GM18909 (cell line): ENCODE results near the gene ATP9A.
"Not testable (repeated sequence)": the region's sequence is repeated elsewhere in the genome, so short reads cannot be mapped to it uniquely, and the experiment has no call there.

Experiments
- ATAC-seq: cut with Tn5 transposase; IDR thresholded peaks from one replicate; pipeline ENCODE4 v1.9.1; 2021; ENCODE audit warnings: mild to moderate bottlenecking; ENCODE audit not compliant: unreplicated experiment, poor library complexity

The ATP9A gene

GRCh38 chr20:51700809-51701285, 67.3 kb downstream of the ATP9A start:
- no peak for ATAC-seq

DNA sequence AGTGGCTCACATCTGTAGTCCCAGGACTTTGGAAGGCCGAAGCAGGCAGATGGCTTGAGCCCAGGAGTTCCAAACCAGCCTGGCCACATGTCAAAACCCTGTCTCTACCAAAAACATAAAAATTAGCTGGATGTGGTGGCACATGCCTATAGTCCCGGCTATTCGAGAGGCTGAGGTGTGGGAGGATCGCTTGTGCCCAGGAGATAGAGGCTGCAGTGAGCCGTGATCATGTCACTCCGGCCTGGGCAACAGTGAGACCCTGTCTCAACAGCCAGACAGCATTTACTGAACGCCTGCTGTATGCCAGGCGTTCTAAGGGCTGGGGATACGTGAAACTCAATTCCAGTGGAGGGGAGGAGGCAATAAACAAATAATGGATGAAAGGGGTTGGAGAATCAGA, 69.9 kb downstream of the ATP9A start:
- no peak for ATAC-seq

DNA sequence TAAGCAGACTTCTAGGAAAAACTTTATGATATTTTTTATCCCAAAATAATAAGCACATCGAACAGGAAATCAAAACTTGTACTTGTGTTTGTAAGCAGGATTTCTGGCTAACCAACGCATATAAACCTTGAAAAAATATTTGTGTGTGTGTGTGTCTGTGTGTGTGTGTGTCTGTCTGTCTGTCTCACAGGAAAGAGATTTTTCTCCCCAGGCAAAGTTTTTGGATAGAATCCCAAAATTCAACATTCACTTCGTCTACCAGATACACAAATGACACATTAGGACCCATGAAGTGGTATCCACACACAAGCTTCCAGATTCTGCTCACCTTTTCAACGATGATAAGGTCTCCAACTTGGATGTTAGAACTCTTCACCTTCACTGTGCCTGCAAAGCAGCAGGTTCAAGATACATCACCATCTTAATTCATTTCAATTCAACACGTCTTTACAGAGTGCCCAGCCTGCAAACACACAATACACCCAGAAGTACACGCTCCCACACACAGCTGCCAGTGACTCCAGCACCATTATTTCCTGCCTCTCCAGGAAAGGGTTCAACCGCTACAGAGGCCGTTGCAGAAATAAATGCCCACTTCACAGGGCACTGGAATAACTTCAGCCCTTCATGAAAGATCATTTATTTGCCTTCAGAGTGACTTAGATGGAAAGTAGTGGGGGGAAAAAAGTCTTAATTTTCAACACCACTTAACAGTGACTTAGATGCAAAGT, 70.9 kb downstream of the ATP9A start:
- ATAC-seq: no peak

DNA sequence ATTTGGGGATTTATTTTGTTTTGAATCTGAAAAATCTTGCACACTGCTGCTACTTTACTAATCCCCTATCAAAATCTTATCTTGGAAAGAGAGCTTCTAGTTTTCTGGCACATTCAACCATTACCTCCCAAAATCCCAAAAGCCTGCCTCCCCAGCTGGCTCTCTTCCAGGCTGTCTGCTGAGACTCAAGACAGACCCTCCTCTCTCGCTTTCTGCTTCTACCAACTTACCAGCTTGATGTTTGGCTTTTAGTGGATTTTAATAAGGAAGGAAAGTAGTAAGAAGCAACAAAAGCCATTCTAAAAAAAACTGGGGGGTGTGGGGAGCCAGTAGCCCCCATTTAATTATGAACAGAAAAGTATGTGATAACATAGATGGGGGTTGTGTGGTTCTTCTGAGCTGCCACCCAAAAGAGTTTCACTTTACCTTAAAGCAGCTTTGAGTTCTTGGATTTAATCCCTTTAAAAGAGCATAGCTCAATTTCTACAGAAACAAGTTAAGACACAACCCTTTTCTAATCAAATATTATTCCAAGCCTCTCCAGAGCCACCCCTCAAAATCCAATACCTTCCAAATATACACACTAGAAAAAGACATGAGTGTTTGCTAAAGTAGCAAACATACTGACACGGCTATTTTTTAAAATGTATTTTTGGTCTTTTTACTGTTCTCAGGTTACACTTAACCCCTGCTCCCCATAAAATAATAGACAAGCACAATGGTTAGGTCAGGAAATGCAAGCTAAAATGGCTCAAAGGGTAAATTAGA, 71.7 kb downstream of the ATP9A start:
- no peak for ATAC-seq

DNA sequence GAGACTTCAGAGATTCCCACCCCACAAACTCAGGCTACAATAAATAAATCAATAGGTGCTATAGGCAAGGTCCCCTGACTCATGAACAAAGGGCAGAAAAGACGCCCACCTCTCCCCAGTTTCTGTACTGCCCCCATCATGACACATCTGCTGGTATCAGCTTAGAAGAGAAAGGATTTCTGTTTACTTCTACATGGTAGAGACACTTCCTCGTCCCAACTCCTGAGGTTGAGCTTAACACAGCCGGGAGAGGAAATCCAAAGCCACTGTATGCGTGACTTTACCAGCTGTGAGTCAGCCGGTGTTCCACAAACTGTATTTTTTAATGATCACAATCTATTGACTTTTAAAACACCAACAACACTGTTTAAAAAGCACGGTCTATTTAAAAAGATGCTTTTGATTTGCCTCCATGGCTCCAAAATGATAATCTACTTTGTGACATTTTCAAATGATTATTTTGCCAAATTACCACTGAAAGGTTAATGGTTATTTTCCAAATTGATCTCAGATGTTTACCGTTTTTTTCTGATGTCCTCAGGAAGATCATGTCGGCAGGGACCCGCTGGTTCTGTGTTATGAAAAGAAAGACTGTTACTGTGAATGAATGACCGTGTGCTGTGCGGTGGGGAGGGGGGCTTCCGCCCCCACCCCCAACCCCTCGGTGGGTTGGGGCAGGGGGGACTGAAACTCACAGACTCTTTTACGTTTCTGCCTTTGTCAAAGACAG, 72.5 kb downstream of the ATP9A start:
- ATAC-seq: no peak

GRCh38 chr20:51692806-51693400, 75.3 kb downstream of the ATP9A start:
- ATAC-seq: no peak

- no peak for ATAC-seq
Observed at GRCh38 chr20:51691703-51692102, 76.5 kb downstream of the ATP9A start.

DNA sequence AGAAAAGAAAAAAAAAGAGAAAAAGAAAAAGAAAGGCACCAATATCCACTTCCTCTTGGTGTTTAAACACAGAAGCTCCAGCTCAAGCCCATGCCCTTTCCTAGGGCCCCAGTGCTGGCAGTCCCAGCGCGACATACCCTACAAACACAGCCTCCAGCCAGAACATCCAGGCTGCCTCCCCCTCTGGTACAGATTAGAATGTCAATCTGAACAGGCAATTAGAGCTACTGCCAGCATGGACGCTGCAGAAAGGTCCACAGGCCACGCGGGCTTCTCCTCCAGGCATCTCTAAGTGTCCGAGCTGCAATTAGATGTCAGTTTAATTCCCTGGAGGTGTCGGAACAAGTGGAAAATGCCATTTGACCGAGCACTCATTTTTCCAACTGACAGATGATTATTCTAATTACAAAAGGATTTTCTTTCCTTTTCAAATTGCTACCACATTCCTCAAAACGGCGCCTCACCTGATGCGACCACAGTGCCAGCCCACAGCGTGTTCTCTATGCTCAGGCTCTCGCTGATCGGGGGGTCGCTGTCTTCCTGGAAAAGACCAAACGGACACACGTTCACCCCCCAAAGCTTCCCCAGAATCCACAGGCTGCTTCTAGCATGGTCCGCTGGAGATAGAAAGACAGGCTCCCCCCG, 79.5 kb downstream of the ATP9A start:
- ATAC-seq: no peak

DNA sequence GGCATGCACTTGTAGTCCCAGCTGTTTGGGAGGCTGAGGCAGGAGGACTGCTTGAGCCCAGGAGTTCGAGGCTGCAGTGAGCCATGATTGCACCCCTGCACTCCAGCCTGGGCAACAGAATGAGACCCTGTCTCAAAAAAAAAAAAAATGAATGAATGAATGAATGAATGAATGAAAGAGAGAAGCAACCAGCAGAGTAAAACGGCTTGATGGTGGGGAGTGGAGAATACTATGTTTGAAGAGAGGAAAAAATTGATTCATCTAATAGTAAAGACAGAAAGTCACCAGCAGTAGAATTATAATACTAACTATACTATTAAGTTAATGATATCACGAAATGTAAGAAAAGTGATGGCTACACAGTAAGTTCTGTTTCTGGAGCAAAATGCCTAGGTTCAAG, 80.6 kb downstream of the ATP9A start:
- no peak for ATAC-seq

DNA sequence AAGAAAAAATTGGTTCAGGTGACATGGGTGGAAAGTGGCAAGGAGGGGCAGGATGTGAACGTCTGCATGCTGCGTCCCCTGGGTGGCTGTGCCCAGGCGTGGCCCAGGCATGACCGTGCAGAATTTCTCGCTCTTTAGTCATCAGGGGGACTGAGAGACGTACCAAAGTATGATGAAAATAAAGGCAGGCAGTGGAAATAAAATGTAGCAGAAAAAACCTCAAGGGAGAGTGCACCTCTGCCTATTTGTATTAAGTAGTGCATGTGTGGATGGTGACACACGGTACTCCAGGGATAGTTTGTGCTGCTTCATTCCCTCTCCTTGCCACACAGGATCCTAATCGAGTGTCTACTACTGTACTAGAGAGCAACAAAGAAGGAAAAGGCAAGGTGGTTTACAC, 81.1 kb downstream of the ATP9A start:
- no peak for ATAC-seq

DNA sequence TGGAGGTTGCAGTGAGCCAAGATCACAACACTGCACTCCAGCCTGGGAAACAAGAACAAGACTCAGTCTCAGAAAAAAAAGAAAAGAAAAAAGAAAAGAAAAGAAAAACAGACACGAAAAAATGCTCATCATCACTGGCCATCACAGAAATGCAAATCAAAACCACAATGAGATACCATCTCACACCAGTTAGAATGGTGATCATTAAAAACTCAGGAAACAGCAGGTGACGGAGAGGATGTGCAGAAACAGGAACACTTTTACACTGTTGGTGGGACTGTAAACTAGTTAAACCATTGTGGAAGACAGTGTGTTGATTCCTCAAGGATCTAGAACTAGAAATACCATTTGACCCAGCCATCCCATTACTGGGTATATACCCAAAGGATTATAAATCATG, 82.7 kb downstream of the ATP9A start:
- not testable (repeated sequence) for ATAC-seq

DNA sequence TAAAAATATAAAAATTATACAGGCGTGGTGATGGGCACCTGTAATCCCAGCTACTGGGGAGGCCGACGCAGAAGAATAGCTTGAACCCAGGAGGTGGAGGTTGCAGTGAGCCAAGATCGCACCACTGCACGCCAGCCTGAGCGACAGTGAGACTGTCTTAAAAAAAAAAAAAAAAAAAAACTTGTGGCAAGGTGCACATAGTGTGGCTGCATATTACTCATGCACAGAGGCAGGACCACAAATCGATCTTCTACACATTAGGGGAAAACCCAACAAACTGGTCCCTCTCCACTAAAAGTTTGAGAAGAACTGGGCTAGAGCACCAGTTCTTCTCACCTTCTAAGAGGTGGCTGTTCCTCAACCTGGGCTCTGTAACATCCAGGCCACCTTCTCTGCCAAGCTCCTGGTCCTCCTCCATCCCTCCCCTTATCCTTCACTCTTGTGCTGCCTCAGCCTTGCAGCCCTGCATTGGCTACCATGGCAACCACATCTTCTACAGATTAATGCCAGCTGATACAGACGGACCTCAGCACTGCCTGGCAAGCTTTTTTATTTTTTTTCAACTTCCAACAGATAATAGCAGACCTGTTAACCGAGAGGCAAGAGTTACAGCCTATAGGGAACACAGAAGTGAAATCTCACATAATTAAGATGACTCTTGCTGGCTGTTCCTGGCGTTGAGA, 88.0 kb downstream of the ATP9A start:
- ATAC-seq: no peak

- no peak for ATAC-seq
Observed at GRCh38 chr20:51679254-51679921, 88.8 kb downstream of the ATP9A start.

GRCh38 chr20:51678026-51678697, 90.0 kb downstream of the ATP9A start:
- no peak for ATAC-seq

DNA sequence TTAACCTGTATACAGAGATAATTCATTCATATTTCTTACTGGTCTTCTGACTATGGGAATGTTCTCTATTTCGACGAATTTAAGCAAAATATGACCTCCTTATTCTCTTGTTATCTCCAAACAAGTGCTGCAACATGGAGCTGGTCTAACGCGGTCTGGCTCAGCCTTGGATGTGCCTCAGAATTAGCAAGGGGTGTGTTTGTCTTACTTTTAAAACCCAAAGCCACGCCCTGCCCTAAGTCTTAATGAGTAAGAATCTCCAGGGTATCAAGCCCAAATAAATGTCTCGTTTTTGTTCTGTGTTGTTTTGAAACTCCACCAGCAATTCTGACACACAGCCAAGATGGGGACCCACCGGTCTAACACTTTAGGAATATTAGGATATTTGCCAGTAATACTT, 99.2 kb downstream of the ATP9A start:
- ATAC-seq: no peak

DNA sequence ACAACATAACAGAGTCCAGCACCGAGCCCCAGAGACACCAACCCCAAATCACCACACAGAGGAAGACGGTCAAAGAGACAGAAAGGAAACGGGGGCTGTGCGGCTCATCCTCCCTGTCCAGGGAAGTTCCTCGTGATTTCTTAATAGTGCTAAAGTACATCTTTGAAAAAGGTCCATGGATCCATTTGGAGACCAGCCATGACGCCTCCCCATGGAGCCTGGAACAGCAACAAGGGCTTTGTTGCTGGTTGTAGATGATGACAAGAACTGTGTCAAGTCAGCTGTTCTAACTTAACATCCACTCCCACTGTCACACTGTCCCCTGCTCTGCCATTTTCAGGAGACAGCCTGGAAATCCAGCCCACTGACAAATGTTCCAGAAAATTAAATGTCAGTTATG, 99.7 kb downstream of the ATP9A start:
- ATAC-seq: no peak

GRCh38 chr20:51667491-51667890, 100.7 kb downstream of the ATP9A start:
- no peak for ATAC-seq

DNA sequence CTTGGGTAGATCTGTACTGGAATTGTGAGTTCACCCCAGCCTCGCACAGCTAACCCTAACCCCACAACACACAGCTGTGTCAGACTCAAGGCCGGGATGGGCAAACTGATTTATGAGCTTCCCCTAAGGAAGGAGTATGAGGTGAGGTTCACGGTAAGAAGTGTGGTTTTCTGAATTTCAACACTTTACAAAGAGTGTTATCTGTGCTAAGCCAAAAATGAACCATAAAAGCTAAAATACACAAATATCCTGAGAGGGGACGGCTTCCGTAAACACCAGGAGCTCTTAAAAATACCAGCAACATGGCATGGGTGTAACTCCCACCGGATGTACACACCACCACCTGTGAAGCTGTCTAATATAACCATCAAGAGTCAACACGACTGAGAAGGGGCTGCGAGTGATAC, 101.2 kb downstream of the ATP9A start:
- ATAC-seq: no peak

GRCh38 chr20:51666126-51666525, 102.1 kb downstream of the ATP9A start:
- no peak for ATAC-seq
